ENCODE measurements around the gene LTB. TPM values are rescaled to one million over a fixed set of nuclear protein-coding genes. Genes with fewer than 3 reads are reported as not detected.

The LTB gene
- total RNA-seq, 2 donors from 2014 or later = 3.4 to 5.7 TPM

DNA sequence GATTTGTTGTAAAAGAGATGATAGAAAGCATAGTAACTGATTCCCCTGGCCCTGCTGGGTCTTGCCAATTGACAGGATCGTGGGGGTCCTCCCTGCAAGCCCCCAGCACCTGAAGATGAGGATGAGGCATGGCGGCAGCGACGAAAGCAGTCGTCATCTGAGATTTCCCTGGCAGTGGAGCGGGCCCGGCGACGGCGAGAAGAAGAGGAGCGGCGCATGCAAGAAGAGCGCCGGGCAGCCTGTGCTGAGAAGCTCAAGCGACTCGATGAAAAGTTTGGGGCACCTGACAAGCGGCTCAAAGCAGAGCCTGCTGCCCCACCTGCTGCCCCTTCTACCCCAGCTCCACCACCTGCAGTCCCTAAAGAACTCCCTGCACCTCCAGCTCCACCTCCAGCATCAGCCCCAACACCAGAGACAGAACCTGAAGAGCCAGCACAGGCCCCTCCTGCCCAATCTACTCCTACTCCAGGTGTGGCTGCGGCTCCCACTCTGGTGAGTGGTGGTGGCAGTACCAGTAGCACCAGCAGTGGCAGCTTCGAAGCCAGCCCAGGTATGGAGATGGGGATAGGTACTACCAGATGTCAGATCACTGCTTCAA lies 45.6 kb upstream of the LTB start:
- intact Hi-C loops (cut with DNase I) = no loop called here
- Histone ChIP-seq H3K4me1 (no peaks in the 10 kb centered on the region), H3K9me3 (no peaks in the 10 kb centered on the region), H3K27ac (no peak overlapping the region), H3K36me3 (peaks cover 47% of the 10 kb centered on the region), H3K4me3 (no peak overlapping the region), H3K27me3 (no peaks in the 10 kb centered on the region), H3K9ac (ENCODE audit: low read depth in 2 of 2, low read length in 2 of 2) (no peak overlapping the region)
- no peak for DNase-seq
- TF ChIP-seq CTCF (IDR thresholded peaks at IDR 0.05) = no peak

- no peak for TF ChIP-seq CTCF (IDR thresholded peaks at IDR 0.05)
Measured at GRCh38 chr6:31626952-31627351, 44.7 kb upstream of the LTB start.

DNA sequence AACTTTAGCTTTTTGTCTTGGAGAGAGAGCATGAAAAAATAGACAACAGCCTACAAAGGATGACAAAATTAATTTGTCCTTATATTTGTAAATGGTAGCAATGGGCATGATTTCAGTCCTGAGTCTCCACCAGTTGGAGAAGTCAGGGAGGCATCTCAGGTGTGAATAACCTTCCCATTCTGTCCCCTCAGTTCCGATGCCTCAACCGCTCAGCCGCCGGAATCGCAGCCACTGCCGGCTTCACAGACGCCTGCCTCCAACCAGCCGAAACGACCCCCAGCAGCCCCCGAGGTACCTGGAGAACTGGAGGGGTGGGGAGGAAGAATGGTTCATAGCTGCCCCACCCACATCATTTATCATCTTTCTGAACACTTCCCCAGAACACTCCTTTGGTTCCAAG lies 41.8 kb upstream of the LTB start:
- intact Hi-C loops (cut with DNase I) = loop anchor here (5.0 kb wide), 1 partner anchor 33 kb away; the partner anchor contains the start of gene APOM
- no peaks in the 10 kb centered on the region for H3K9me3 ChIP-seq
- peaks cover 4% of the 10 kb centered on the region for H3K4me1 ChIP-seq
- no peak for DNase-seq
- H3K27ac ChIP-seq = no peak overlapping the region
- no peak for TF ChIP-seq CTCF (IDR thresholded peaks at IDR 0.05)
- H3K36me3 ChIP-seq = peaks cover 32% of the 10 kb centered on the region
- H3K27me3 ChIP-seq = no peaks in the 10 kb centered on the region
- H3K9ac ChIP-seq (ENCODE audit: low read depth in 2 of 2, low read length in 2 of 2) = no peak overlapping the region
- H3K4me3 ChIP-seq = no peak overlapping the region

More at GRCh38 chr6:31626952-31627351, 44.7 kb upstream of the LTB start:
- Histone ChIP-seq H3K9ac (ENCODE audit: low read depth in 2 of 2, low read length in 2 of 2) (no peak overlapping the region), H3K4me3 (no peak overlapping the region), H3K36me3 (peaks cover 43% of the 10 kb centered on the region), H3K4me1 (peaks cover 2% of the 10 kb centered on the region), H3K27me3 (no peaks in the 10 kb centered on the region), H3K9me3 (no peaks in the 10 kb centered on the region), H3K27ac (no peak overlapping the region)
- DNase-seq = no peak
- intact Hi-C loops (cut with DNase I) = no loop called here

DNA sequence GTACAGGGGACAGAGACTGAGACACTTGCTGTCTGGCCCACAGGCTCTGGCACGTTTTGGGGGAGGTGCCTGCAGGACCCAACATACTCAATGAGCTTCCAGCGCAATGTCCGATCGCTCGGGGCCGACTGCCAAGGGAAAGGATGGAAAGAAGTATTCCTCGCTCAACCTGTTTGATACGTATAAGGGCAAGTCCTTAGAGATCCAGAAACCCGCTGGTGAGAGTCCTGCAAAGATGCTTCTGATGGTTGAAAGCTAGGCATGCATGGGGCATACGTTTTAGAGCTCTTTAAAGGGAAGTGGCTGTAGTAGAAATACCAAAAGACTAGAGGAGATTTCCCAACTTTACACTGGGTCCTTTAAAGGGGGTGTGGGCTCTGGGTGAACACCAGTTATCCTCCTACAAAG lies 40.5 kb upstream of the LTB start:
- H3K4me3 ChIP-seq = no peak overlapping the region
- intact Hi-C loops (cut with DNase I) = loop anchor here (5.0 kb wide), 1 partner anchor 35 kb away; the partner anchor contains the start of gene APOM
- no peaks in the 10 kb centered on the region for H3K9me3 ChIP-seq
- H3K4me1 ChIP-seq = peaks cover 4% of the 10 kb centered on the region
- H3K27ac ChIP-seq = no peak overlapping the region
- peak overlapping the region in 1 of 2 donors; percentile 90 for H3K9ac ChIP-seq (ENCODE audit: low read depth in 2 of 2, low read length in 2 of 2)
- H3K27me3 ChIP-seq = no peaks in the 10 kb centered on the region
- TF ChIP-seq CTCF (IDR thresholded peaks at IDR 0.05) = no peak
- no peak for DNase-seq
- H3K36me3 ChIP-seq = peaks cover 21% of the 10 kb centered on the region

GRCh38 chr6:31621991-31622390 lies 39.8 kb upstream of the LTB start:
- Histone ChIP-seq H3K36me3 (peaks cover 14% of the 10 kb centered on the region), H3K27me3 (no peaks in the 10 kb centered on the region), H3K9me3 (no peaks in the 10 kb centered on the region), H3K27ac (peak overlapping the region; percentile 93), H3K9ac (ENCODE audit: low read depth in 2 of 2, low read length in 2 of 2) (peak overlapping the region in 1 of 2 donors; percentile 90), H3K4me3 (peak overlapping the region; percentile 68), H3K4me1 (peaks cover 4% of the 10 kb centered on the region)
- intact Hi-C loops (cut with DNase I) = loop anchor here (5.0 kb wide), 1 partner anchor 35 kb away; the partner anchor contains the start of gene APOM
- TF ChIP-seq CTCF (IDR thresholded peaks at IDR 0.05) = no peak
- DNase-seq = peak; percentile 55
